Choroid plexus epithelial cell (primary cell): ENCODE measurements around the gene AGO3.
"Not testable (repeated sequence)": the region's sequence is repeated elsewhere in the genome, so short reads cannot be mapped to it uniquely, and the experiment has no call there.

Source experiments
- DNase-seq: peaks from one replicate; pipeline ENCODE4 v3.0.0-alpha.2; 2010; ENCODE audit warnings: low read depth
- H3K4me3 ChIP-seq: 2 replicates; pipeline ENCODE4 v1.5.1; 2011; ENCODE audit warnings: low read depth, mild to moderate bottlenecking, control low read depth, low read length, moderate library complexity
- TF ChIP-seq, protein P1 (sequence below): conservative IDR thresholded peaks from 2 replicates; pipeline ENCODE4 v1.5.1; 2011; ENCODE audit warnings: low read depth, mild to moderate bottlenecking, control low read depth, inconsistent platforms, low read length, moderate library complexity

Gene AGO3

DNA sequence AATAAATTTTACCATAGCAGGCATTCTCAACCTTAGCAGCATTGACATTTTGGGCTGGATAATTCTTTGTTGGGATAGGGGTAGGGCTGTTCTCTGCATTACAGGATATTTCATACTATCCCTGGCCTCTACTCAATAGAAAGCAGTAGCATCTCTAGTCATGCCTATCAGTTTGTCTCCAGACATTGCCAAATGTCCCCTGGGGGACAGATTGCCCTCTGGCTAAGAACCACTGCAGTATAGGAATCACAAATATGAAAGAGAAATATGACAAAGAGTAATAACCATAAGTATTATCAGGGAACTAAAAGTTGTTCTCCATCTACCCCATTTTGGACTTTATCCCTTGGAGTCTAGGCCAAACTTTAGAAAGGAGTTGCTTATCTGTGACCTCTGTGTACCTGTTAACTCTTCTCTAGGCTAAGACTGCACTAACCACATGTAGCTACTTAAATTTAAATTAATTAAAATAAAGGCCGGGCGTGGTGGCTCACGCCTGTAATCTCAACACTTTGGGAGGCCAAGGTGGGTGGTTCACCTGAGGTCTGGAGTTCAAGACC, 76.1 kb downstream of the AGO3 start:
- DNase-seq: no peak
- no peak overlapping the region for H3K4me3 ChIP-seq
- TF ChIP-seq, protein P1, sequence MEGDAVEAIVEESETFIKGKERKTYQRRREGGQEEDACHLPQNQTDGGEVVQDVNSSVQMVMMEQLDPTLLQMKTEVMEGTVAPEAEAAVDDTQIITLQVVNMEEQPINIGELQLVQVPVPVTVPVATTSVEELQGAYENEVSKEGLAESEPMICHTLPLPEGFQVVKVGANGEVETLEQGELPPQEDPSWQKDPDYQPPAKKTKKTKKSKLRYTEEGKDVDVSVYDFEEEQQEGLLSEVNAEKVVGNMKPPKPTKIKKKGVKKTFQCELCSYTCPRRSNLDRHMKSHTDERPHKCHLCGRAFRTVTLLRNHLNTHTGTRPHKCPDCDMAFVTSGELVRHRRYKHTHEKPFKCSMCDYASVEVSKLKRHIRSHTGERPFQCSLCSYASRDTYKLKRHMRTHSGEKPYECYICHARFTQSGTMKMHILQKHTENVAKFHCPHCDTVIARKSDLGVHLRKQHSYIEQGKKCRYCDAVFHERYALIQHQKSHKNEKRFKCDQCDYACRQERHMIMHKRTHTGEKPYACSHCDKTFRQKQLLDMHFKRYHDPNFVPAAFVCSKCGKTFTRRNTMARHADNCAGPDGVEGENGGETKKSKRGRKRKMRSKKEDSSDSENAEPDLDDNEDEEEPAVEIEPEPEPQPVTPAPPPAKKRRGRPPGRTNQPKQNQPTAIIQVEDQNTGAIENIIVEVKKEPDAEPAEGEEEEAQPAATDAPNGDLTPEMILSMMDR: no peak

DNA sequence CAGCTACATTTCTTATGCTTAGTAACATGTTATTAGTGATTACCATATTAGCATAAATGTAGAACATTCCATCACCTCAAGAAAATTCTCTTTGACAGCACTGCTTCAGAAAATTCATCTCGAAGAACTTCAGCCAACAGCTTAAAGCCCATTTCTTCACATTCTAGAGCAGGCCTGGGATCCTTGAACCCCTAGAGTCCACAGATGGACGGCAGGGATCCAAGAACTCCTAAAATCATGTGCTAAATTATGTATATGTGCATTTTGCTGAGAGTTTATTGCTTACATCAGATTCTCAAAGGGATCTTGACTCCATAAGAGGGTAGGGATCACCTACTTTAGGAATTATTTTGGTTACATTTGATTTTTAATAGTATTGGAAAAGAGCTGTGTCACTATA, 76.8 kb downstream of the AGO3 start:
- no peak for DNase-seq
- TF ChIP-seq, protein P1: no peak

DNA sequence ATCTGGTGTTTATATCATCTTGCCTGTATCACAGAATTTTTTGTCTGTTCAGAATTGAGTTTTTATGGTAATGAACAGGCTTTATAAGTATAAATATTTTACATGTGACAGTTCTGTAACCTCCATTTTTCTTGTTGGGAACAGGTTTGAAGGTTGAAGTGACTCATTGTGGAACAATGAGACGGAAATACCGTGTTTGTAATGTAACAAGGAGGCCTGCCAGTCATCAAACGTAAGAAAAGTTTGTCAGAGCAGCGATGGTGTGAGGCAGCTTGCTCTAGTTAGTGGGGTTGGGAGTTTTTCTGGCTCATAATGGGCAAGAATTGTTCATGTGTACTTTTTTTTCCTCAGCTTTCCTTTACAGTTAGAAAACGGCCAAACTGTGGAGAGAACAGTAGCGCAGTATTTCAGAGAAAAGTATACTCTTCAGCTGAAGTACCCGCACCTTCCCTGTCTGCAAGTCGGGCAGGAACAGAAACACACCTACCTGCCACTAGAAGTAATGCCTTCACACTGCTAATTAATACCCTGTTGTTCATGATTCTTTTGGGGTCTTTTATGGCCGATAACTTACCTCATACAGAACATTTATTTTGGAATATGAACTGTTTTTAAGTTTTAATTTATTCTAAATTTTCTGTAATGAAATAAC, 77.8 kb downstream of the AGO3 start:
- peak; percentile 87 for DNase-seq
- TF ChIP-seq, protein P1: no peak
- no peak overlapping the region for H3K4me3 ChIP-seq

More for the DNA sequence above, 76.8 kb downstream of the AGO3 start:
- no peak overlapping the region for H3K4me3 ChIP-seq

DNA sequence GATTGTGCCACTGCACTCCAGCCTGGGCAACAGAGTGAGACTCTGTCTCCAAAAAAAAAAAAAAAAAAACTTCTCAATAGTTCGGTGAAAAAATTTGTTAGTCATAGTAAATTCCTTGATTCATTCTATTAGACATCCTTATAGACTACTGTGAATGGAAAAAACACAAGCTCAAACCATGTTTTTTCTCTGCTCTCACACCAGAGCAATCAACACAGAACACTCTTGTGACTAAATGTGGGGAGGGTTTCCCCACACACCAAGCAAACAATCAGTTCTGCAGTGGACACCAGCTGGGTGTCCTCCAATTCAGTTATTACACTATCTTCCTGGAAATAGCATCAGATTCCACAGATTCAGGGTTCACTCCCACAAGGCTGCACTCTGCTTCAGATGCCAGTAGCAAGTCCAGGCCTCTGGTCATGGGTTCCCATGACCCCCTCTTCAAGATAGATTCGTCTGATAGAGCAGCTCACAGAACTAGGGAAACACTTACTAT, 83.9 kb downstream of the AGO3 start:
- peak; percentile 53 for DNase-seq
- TF ChIP-seq, protein P1: no peak
- no peak overlapping the region for H3K4me3 ChIP-seq

DNA sequence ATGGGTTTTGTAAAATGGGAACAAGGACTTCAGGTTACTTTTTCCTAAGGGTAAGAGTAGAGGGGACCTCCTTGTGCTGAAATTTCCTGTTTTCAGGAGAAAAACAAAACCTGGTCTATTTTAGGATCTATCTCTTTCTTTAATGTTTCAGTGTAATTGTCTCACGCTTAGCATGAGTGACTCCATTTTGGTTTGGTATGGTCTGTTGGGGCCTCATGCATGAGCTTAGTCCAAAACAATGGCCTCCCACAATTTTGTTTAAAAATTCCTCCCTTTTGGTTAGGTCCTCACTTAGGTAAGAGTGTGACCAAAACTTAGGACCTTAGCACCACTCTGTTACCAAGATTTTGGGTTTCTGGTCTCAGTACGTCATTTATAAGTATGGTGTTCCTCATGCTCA, 85.8 kb downstream of the AGO3 start:
- TF ChIP-seq, protein P1: no peak
- no peak overlapping the region for H3K4me3 ChIP-seq
- no peak for DNase-seq

DNA sequence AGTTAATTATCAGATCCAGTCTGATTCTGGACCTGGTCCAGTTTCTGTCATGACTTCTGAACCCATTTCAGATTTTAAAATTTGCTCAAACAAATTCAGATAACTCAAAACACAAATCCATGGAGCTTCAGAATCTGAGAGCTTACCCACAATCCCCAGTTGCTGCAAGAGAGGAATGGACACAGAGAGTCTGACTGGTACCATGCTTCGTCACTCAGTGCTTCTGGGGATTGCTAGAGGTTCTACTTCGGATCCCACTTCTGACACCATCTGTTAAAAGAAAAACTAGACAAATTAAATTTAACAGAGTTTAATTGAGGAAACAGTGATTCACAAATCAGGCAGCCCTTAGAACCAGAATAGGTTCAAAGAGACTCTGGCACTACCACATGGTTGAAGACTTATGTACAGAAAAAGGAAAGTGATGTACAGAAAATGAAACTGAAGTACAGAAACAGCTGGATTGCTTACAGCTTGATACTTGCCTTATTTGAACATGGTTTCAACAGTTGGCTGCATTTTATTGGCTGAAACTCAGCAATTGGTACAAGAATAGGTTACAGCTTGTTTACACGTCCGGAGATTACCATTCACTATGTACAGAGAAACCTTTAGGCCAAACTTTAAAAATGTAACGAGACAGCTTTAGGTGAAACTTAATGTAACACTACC, 92.3 kb downstream of the AGO3 start:
- DNase-seq: no peak
- H3K4me3 ChIP-seq: no peak overlapping the region
- TF ChIP-seq, protein P1: no peak

DNA sequence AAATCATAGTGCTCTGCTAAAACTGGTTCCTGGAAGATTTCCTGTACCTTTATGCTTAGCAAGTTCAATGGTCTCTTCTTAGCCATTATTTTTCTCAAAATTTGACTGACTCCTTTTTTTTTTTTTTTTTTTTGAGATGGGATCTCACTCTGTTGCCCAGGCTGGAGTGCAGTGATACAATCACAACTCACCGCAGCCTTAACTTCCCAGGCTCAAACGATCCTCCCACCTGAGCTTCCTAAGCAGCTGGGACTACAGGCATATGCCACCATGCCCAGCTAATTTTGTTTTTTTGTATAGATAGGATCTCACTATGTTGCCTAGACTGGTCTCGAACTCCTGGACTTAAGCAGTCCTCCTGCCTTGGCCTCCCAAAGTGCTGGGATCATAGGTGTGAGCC, 93.1 kb downstream of the AGO3 start:
- not testable (repeated sequence) for DNase-seq, H3K4me3 ChIP-seq
